Kidney epithelial cell (primary cell): ENCODE measurements around the gene DYRK1B. TPM values are rescaled to one million over a fixed set of nuclear protein-coding genes. Genes with fewer than 3 reads are reported as not detected.
"Not testable (repeated sequence)": the region's sequence is repeated elsewhere in the genome, so short reads cannot be mapped to it uniquely, and the experiment has no call there.

Experiments used
- DNase-seq: peaks from one replicate; pipeline ENCODE4 v3.0.0-alpha.2; 2010; ENCODE audit warnings: low read depth
- H3K27me3 ChIP-seq: 2 replicates; pipeline ENCODE4 v1.6.0; 2011; ENCODE audit warnings: low read length; ENCODE audit not compliant: control insufficient read depth, insufficient read depth
- H3K36me3 ChIP-seq: 2 replicates; pipeline ENCODE4 v1.5.1; 2011; ENCODE audit warnings: low read length; ENCODE audit not compliant: control insufficient read depth, insufficient read depth
- H3K4me3 ChIP-seq: 2 replicates; pipeline ENCODE4 v1.5.1; 2011; ENCODE audit warnings: low read depth, mild to moderate bottlenecking, control low read depth, low read length
- CTCF ChIP-seq: IDR thresholded peaks from 2 replicates; pipeline ENCODE4 v1.5.1; 2011; ENCODE audit warnings: mild to moderate bottlenecking, moderate library complexity, low read length, control low read depth, inconsistent platforms; ENCODE audit not compliant: insufficient read depth, poor library complexity, severe bottlenecking
- total RNA-seq: library from RNA; depleted of rRNA; stranded (reverse); fragments of >200 nt; gene quantifications from 2 replicates; pipeline ENCODE4 v1.2.3, GENCODE V29; 2015

Gene DYRK1B
- total RNA-seq, 1 donor from 2014 or later = 19.3 TPM

GRCh38 chr19:39810424-39810823 lies 23.5 kb downstream of the DYRK1B start:
- Histone ChIP-seq H3K36me3 (no peaks in the 10 kb centered on the region), H3K27me3 (no peaks in the 10 kb centered on the region), H3K4me3 (no peak overlapping the region)
- DNase-seq = no peak
- no peak for TF ChIP-seq CTCF

GRCh38 chr19:39809368-39809767 lies 24.6 kb downstream of the DYRK1B start:
- DNase-seq = no peak
- no peaks in the 10 kb centered on the region for H3K27me3 ChIP-seq
- no peak for TF ChIP-seq CTCF
- H3K36me3 ChIP-seq = no peaks in the 10 kb centered on the region
- H3K4me3 ChIP-seq = no peak overlapping the region

- not testable (repeated sequence) for DNase-seq, H3K27me3 ChIP-seq, H3K4me3 ChIP-seq, H3K36me3 ChIP-seq
These were observed 25.3 kb downstream of the DYRK1B start for GRCh38 chr19:39808688-39809087.

- TF ChIP-seq CTCF = no peak
- no peak for DNase-seq
- H3K27me3 ChIP-seq = no peaks in the 10 kb centered on the region
- no peak overlapping the region for H3K4me3 ChIP-seq
- no peaks in the 10 kb centered on the region for H3K36me3 ChIP-seq
These were observed 26.1 kb downstream of the DYRK1B start for GRCh38 chr19:39807846-39808364.

GRCh38 chr19:39805104-39805503 lies 28.9 kb downstream of the DYRK1B start:
- Histone ChIP-seq H3K4me3 (no peak overlapping the region), H3K27me3 (no peaks in the 10 kb centered on the region), H3K36me3 (no peaks in the 10 kb centered on the region)
- no peak for DNase-seq
- TF ChIP-seq CTCF = no peak

- Histone ChIP-seq H3K4me3 (no peak overlapping the region), H3K36me3 (no peaks in the 10 kb centered on the region), H3K27me3 (no peaks in the 10 kb centered on the region)
- DNase-seq = no peak
- no peak for TF ChIP-seq CTCF
These were observed 31.0 kb downstream of the DYRK1B start for GRCh38 chr19:39802958-39803357.
